22Rv1 (cell line): ENCODE measurements around the gene SEMA6A.

Experiments
- CTCF ChIP-seq: fragments of 450-650 bp; IDR thresholded peaks from 2 replicates; pipeline ENCODE4 v1.5.1; 2017; ENCODE audit warnings: mild to moderate bottlenecking
- ZFX ChIP-seq: fragments of 450-650 bp; IDR thresholded peaks from 2 replicates; pipeline ENCODE4 v1.6.1; 2017; ENCODE audit warnings: antibody characterized with exemption, borderline replicate concordance

GRCh38 chr5:116419258-116419657, 155.4 kb downstream of the SEMA6A start:
- no peak for TF ChIP-seq CTCF
- TF ChIP-seq ZFX: no peak
